Lower leg skin (tissue), 3 donors: ENCODE measurements around the gene BAZ1B.

Source experiments
- CTCF ChIP-seq, 3 donors: fragments of 450-650 bp; IDR thresholded peaks; one replicate each; pipeline ENCODE4 v1.5.1; 2016; ENCODE audit warnings: antibody characterized with exemption in 3 of 3, mild to moderate bottlenecking in 3 of 3, moderate library complexity in 2 of 3
- POLR2A ChIP-seq, 2 donors: fragments of 450-650 bp; IDR thresholded peaks; one replicate each; pipeline ENCODE4 v1.6.1; 2016 to 2017; ENCODE audit warnings: antibody characterized with exemption in 2 of 2, mild to moderate bottlenecking in 1 of 2, moderate library complexity in 1 of 2

DNA sequence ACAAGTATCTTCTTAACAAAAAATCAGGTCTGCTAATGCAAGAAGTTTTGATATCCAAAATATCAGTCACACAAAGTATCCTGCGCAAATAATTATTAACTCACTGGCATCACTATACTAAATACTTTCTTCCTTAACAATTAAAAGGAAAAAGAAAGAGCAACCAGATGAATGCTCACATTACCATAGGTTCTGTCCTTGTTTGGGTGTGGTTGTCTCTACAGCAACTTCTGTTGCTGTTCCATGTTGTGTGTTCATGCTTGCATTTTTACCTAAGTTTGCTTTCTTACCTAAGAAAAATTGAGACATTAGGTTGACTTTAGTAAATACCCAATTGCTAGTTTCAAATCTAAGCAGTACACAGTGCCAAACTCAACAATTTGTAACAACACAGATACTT is 56.0 kb downstream of the BAZ1B start:
- no peak for TF ChIP-seq CTCF (IDR thresholded peaks at IDR 0.05)
- no peak for TF ChIP-seq POLR2A (IDR thresholded peaks at IDR 0.05)
